Neural cell (in vitro differentiated cells): Measurements from ENCODE around the gene TPD52L1.

Experiments
- CTCF ChIP-seq: fragments of 450-650 bp; IDR thresholded peaks from 2 replicates; pipeline ENCODE4 v1.5.1; 2014; ENCODE audit warnings: antibody characterized with exemption, mild to moderate bottlenecking, moderate library complexity; ENCODE audit not compliant: poor library complexity, severe bottlenecking
- POLR2AphosphoS5 ChIP-seq: IDR thresholded peaks from 2 replicates; pipeline ENCODE4 v1.6.1; 2012
- TAF1 ChIP-seq: IDR thresholded peaks from 2 replicates; pipeline ENCODE4 v1.6.1; 2012; ENCODE audit warnings: low read depth

- no peak for TF ChIP-seq CTCF
- TF ChIP-seq POLR2AphosphoS5, result no peak
- no peak for TF ChIP-seq TAF1
Observed at GRCh38 chr6:125123051-125123450, 30.5 kb upstream of the TPD52L1 start.
